GM21526 (cell line): ENCODE measurements around the gene PLP2.

ENCODE experiments used
- ATAC-seq: cut with Tn5 transposase; IDR thresholded peaks from one replicate; pipeline ENCODE4 v1.9.1; 2021; ENCODE audit warnings: moderate library complexity; ENCODE audit not compliant: unreplicated experiment, low FRiP score

Gene PLP2

GRCh38 chrX:49208399-49208798 is 36.7 kb downstream of the PLP2 start:
- no peak for ATAC-seq

DNA sequence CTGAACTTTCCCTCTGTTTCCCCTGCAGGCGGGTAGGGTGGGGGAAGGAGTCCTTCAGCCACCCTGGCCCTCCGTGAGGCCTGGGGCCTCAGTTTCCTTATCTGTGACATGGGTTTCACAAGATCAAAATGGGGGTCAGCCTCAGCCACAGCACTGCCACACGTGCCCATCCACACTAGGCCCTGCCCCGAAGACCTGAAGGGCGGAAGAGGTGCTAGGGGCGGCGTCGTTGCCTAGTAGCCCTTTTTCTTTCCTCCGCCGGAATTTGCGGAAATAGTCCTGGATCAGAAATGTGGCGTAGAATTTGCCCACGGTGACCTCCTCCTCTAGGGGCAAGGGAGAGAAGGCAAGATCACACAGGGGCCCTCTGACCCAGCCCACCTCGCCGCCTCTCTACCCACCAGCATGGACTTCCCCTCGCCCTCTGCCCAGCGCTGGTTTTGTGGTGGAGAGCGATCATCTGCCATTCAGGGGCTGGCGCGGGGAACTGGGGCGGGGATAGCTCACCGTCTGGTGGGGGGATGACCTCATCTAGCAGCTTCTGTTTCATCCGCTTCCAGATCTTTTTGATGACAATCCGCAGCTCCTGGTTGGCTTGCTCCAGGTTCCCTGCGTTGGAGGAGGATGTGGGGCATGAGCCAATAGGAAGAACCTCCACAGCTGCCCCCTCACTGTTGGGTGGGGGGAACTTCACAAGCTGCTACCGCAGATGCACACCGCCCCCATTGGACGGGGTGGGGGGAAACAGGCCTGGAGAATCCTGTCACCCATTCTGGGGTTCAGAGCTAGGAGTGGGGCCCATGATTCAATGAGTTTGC is 37.9 kb downstream of the PLP2 start:
- ATAC-seq = no peak

GRCh38 chrX:49210406-49210805 is 38.7 kb downstream of the PLP2 start:
- no peak for ATAC-seq

GRCh38 chrX:49211074-49211473 is 39.4 kb downstream of the PLP2 start:
- ATAC-seq = no peak

DNA sequence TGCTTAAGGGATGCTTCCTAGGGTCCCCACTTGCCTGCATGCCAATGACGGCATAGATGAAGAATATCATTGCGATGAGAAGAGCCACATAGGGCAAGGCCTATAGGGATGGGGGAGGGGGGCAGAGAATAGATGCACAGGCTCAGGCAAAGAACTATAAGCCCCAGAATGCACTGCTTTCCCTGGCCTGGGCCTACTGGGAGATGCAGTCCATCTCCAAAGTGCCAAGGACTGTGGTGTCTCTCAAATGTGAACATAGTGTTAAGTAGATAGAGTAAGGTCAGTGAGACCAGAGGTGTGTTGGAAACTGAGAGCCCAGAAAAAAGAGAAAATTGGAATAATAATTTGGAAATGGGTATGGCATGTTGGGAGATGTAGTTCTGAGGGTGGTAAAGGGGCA is 40.5 kb downstream of the PLP2 start:
- no peak for ATAC-seq

DNA sequence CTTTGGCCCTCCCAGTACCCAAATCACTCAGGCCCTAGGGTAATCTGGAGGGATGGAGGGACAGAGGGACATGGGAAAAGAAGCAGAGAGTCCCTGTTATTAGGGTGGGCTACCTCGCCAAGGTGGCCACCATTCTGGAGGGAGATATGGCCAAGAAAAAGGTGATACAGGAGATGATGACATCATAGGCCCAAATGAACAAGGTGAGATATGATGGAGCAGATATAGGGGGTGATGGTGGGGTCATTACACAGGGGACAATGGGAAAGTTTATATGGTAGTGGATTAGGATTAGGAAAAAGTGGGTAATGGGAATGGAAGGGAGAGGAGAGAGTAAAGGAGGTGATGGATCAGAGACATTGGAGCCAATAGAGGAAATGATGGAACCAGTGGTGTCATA is 41.2 kb downstream of the PLP2 start:
- ATAC-seq = no peak

DNA sequence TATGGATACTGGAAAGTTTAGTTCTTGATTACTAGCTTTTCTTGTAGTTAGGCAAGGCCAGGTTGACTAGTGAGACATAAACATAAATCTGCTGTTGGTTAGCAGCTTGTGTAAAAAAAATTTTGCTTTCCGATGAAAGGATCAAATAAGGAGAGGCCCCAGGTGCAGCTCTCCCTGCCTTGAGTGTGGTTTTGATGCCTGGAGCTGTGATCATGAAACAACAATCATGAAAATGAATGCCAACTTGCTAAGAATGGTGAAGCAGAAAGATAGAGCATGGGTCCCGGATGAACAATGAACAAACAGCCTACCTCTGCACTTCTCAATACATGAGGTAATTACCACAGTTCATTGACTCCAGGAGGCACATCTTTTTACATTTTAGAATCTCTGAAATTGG is 42.7 kb downstream of the PLP2 start:
- no peak for ATAC-seq

DNA sequence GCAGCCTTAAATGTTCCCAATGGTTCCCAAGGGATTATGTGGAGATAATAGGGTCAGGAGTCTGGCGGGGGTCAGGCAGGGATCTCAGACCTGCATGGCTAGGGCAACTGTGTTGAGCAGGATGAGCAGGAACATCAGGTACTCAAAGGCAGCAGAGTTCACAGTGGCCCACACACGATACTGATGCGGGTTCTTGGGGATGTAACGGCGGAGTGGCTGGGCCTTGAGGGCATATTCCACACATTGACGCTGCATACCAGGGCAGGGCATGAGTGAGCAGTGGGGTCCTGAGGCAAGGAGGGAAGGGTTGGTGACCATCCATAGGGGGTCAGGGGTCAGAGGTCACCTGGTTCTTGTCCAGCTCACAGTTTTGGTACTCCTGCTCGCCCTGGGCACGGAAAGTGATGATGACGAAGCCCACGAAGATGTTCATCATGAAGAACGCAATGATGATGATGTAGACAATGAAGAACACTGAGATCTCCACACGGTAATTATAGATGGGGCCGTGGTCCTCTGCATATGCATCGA is 43.4 kb downstream of the PLP2 start:
- ATAC-seq = no peak

GRCh38 chrX:49220100-49220499 is 48.4 kb downstream of the PLP2 start:
- no peak for ATAC-seq

DNA sequence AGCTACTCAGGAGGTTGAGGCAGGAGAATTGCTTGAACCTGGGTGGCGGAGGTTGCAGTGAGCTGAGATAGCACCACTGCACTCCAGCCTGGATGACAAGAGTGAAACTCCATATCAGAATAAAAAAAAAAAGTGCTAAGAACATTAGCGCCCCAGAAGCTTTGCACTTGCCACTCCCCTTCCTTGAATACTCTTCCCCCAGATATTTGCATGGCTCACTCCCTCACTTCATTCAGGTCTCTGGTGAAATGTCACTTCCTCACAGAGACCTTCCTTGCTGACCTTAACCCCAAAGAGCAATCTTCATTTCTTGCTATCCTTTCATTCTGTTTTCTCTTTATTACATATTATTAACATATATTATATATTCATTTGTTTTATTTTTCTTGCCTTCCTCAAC is 50.2 kb downstream of the PLP2 start:
- ATAC-seq = no peak
